ENCODE results near the gene PRG2.
"Not testable (repeated sequence)": the region's sequence is repeated elsewhere in the genome, so short reads cannot be mapped to it uniquely, and the experiment has no call there.

Gene PRG2

DNA sequence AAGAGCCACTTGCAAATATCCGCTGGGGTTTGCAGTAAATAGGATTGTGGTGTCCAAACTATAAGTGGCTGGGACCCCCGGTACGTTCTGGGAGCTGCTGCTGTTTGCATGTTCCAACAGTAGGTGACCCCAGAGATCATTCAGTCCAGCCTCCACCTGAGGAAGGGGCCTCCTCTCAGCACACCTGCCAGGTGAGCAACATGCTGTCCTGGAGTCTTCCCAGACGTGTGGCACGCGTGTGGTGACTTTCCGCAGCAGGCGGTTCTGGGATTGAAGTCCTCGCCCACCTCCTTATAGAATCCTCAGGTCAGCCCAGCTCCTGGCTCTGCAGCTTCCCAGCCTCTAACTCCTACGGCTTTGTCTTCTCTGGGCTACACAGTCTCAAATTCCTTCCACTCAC lies 45.6 kb downstream of the PRG2 start:
- DNase-seq = no peak

DNA sequence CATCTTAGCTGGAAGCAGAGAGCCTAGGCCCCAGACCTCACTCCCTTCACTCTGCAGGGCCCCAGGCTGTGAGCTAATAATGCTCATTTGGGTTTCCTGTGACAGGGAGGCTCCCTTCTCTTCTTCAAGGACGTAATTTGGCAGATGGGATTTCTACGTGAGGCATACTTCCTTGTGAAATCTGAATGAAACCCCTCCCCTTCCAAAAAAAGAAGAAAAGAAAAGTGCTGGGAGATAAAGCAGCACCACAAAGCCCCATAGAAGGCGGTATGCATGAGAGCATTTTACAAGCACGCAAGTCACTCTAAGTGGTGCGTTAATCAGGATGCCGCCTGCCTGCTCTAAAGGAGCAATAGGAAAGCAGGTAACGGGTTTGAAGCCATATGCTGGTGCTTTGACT lies 46.6 kb downstream of the PRG2 start:
- DNase-seq = peak in 1 of 2 experiments; percentile 13

DNA sequence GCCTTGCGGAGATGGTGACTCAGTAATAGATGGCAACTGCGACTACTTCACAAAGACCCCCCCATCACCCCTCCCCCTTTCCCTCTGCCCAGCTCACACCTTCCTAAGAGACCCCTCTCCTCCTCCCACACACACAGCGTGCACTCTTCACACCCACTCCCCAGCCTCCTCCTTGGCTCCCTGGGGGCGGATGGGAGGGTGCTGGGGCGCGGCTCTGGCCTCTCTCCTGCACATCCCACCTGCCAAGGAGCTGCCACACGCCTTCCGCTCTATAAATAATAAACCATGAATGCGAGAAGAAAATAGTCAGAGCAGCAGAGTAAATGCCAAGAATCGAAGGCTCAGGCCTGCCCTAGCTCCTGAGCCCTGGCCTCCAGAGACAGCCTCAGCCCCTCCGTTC lies 47.7 kb downstream of the PRG2 start:
- no peak for DNase-seq

GRCh38 chr11:57341250-57341808 lies 49.1 kb downstream of the PRG2 start:
- DNase-seq = no peak

DNA sequence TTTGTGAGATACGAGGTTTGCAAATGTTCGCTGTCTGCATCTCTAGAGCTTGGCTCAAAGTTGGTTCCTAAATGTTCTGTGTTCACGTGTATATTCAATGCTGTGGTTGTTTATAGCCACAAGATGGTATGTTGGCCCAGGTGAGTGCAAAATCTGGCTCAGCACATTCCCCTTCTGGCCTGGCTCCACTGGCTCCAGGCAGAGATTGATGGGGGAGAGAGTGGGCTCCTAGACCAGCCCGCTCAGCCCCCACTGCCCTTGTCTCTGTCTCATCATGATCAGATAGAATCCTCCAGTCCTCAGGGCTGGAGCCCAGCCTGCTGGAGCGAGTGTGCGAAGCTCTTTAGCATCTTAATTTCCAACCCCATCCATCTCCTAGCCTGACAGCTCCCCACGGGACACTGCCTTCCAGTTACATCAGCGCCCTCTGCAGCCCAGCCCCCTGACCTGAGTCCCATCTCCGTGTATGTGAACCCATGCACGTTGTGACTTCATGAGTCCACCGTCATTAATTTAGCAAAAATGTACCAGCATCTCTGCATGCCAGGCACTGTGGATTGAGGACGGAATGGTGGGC lies 50.3 kb downstream of the PRG2 start:
- peak; percentile 70 to 88 for DNase-seq

- no peak for DNase-seq
Measured at GRCh38 chr11:57339328-57339727, 51.1 kb downstream of the PRG2 start.

GRCh38 chr11:57338142-57338541 lies 52.3 kb downstream of the PRG2 start, which contains the start of gene P2RX3:
P2RX3 (plus strand) TSS chr11:57338352; CDS start chr11:57338551, 199 bp downstream.
- DNase-seq = no peak

DNA sequence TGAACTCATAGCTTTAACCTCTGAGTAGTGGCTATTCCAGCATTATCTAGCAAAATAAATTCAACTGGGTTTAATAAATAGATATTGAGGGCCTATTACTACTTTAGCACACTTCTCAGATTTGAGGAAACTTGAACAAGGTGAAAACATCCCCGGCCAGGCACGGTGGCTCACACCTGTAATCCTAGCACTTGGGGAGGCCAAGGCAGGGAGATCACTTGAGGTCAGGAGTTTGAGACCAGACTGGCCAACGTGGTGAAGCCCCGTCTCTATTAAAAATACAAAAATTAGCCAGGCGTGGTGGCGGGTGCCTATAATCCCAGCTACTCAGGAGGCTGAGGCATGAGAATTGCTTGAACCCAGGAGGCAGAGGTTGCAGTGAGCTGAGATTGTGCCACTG lies 53.6 kb downstream of the PRG2 start:
- DNase-seq = not testable (repeated sequence)
